Transverse colon (tissue), 4 donors: ENCODE data around the gene CCT7. TPM values are rescaled to one million over a fixed set of nuclear protein-coding genes. Genes with fewer than 3 reads are reported as not detected.

Source experiments
- DNase-seq: peaks from one replicate; pipeline ENCODE4 v3.0.0-alpha.2; 2019
- H3K27ac ChIP-seq, 4 donors: fragments of 200-600 bp; sonication (generic); 2 replicates each; pipeline ENCODE4 v1.5.1; 2016 to 2018; ENCODE audit warnings: inconsistent platforms in 4 of 4
- H3K27me3 ChIP-seq: fragments of 200-600 bp; sonication (generic); 2 replicates; pipeline ENCODE4 v1.5.1; 2017; ENCODE audit warnings: inconsistent platforms
- H3K36me3 ChIP-seq, 4 donors: fragments of 200-600 bp; sonication (generic); 2 replicates each; pipeline ENCODE4 v1.5.1; 2017 to 2019; ENCODE audit warnings: inconsistent platforms in 4 of 4
- H3K4me1 ChIP-seq, 4 donors: fragments of 200-600 bp; sonication (generic); 2 replicates each; pipeline ENCODE4 v1.5.1; 2017 to 2020; ENCODE audit warnings: inconsistent platforms in 4 of 4
- H3K4me3 ChIP-seq, 4 donors: fragments of 200-600 bp; sonication (generic); 1 replicate in 1 of 4; 2 replicates in 3 of 4; pipeline versions ENCODE4 v1.5.1 to v1.6.1; 2017 to 2019; ENCODE audit warnings: inconsistent platforms in 4 of 4
- H3K9me3 ChIP-seq, 2 donors: fragments of 200-600 bp; sonication (generic); 2 replicates each; pipeline ENCODE4 v1.5.1; 2017 to 2019; ENCODE audit warnings: inconsistent platforms in 2 of 2
- EP300 ChIP-seq: sonication (generic); formaldehyde crosslinking; IDR thresholded peaks from one replicate; pipeline ENCODE4 v1.6.1; 2017; ENCODE audit warnings: antibody characterized with exemption, low read depth
- POLR2A ChIP-seq: fragments of 450-650 bp; IDR thresholded peaks from one replicate; pipeline ENCODE4 v1.6.1; 2016; ENCODE audit warnings: antibody characterized with exemption, mild to moderate bottlenecking, moderate library complexity
- POLR2AphosphoS5 ChIP-seq, 3 donors: sonication (generic); formaldehyde crosslinking; IDR thresholded peaks; one replicate each; pipeline ENCODE4 v1.6.1; 2016; ENCODE audit warnings: antibody characterized with exemption in 3 of 3
- WGBS, 2 donors: methylation state at CpG; one replicate each; pipeline ENCODE4 v1.1.5; 2018; ENCODE audit warnings: low coverage in 1 of 2; 5-methylcytosine and 5-hydroxymethylcytosine counted together
- in situ Hi-C, 4 donors: fragments of 200-750 bp; cut with MboI; loops; one replicate each; pipeline versions ENCODE4 v1.15.0 to v1.15.1; 2017; ENCODE audit warnings: low sequenced_read_pairs in 3 of 4, low pct_ligation_motif_present in 1 of 4, low pct_unique_long_range_greater_than_20kb in 1 of 4
- intact Hi-C: fragments of 100-400 bp; cut with DNase I; formaldehyde crosslinking; loops from one replicate; pipeline ENCODE4 v1.15.1; 2023; ENCODE audit warnings: low total_unique reads
- total RNA-seq, 4 donors: library from RNA; depleted of rRNA; stranded (reverse); fragments of >200 nt; gene quantifications; one replicate each; pipeline ENCODE4 v1.1.0, GENCODE V29; 2016
- TF ChIP-seq, protein P1 (sequence below), 5 experiments: fragments of 200-600 bp in 3 of 5; fragments of 450-650 bp in 2 of 5; sonication (generic) in 3 of 5; IDR thresholded peaks; 1 replicate in 2 of 5; 2 replicates in 3 of 5; pipeline ENCODE4 v1.5.1; 2016 to 2017; ENCODE audit warnings: antibody characterized with exemption in 5 of 5, inconsistent platforms in 3 of 5, mild to moderate bottlenecking in 2 of 5, moderate library complexity in 1 of 5

CCT7 gene
- total RNA-seq, 4 donors from 2014 or later, result 87.9 to 171 (median 116) TPM

DNA sequence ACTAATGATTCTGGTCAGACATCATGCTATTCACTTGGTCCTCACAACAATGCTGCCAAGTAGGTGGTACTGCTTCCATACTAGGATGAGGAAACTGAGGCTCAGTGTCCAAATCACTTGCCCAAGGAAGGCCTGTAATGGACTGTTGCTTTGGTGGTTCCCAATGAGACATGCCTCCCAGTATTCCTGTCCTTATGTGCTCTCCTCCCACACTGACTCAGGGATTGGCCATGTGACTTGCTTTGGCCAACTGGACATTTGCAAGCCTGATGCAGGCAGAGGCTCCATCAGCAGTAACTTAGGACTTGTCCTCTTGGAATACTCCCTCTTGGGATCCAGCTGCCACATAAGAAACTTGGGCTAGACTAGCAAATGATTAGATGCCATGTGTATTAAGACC, 47.1 kb downstream of the CCT7 start:
- Histone ChIP-seq H3K27me3 (peaks cover 12% of the 10 kb centered on the region), H3K36me3 (no peaks in the 10 kb centered on the region), H3K4me1 (peaks cover 0 to 20% (median 14%) of the 10 kb centered on the region in 4 donors), H3K4me3 (no peak overlapping the region), H3K27ac (no peak overlapping the region), H3K9me3 (no peaks in the 10 kb centered on the region)
- no peak for TF ChIP-seq POLR2A
- no peak for TF ChIP-seq POLR2AphosphoS5 (IDR thresholded peaks at IDR 0.05)
- DNase-seq, result no peak
- intact Hi-C loops, result no loop called here
- in situ Hi-C loops, result no loop called here

- intact Hi-C loops (no loop called here), in situ Hi-C loops (no loop called here)
- no peaks in the 10 kb centered on the region for H3K36me3 ChIP-seq
- WGBS, 2 donors, result 62 to 66% methylated on average over 3 to 4 of the region's 5 CpGs
- H3K9me3 ChIP-seq, result no peaks in the 10 kb centered on the region
- DNase-seq, result no peak
- H3K27ac ChIP-seq, result no peak overlapping the region
- TF ChIP-seq POLR2AphosphoS5 (IDR thresholded peaks at IDR 0.05), result no peak
- TF ChIP-seq EP300, result no peak
- TF ChIP-seq POLR2A, result no peak
- TF ChIP-seq, protein P1, sequence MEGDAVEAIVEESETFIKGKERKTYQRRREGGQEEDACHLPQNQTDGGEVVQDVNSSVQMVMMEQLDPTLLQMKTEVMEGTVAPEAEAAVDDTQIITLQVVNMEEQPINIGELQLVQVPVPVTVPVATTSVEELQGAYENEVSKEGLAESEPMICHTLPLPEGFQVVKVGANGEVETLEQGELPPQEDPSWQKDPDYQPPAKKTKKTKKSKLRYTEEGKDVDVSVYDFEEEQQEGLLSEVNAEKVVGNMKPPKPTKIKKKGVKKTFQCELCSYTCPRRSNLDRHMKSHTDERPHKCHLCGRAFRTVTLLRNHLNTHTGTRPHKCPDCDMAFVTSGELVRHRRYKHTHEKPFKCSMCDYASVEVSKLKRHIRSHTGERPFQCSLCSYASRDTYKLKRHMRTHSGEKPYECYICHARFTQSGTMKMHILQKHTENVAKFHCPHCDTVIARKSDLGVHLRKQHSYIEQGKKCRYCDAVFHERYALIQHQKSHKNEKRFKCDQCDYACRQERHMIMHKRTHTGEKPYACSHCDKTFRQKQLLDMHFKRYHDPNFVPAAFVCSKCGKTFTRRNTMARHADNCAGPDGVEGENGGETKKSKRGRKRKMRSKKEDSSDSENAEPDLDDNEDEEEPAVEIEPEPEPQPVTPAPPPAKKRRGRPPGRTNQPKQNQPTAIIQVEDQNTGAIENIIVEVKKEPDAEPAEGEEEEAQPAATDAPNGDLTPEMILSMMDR (IDR thresholded peaks at IDR 0.05), result no peak
- H3K27me3 ChIP-seq, result peaks cover 14% of the 10 kb centered on the region
- no peak overlapping the region for H3K4me3 ChIP-seq
- H3K4me1 ChIP-seq, result peaks cover 0 to 20% (median 14%) of the 10 kb centered on the region in 4 donors
These were observed 48.9 kb downstream of the CCT7 start for GRCh38 chr2:73282924-73283544.

DNA sequence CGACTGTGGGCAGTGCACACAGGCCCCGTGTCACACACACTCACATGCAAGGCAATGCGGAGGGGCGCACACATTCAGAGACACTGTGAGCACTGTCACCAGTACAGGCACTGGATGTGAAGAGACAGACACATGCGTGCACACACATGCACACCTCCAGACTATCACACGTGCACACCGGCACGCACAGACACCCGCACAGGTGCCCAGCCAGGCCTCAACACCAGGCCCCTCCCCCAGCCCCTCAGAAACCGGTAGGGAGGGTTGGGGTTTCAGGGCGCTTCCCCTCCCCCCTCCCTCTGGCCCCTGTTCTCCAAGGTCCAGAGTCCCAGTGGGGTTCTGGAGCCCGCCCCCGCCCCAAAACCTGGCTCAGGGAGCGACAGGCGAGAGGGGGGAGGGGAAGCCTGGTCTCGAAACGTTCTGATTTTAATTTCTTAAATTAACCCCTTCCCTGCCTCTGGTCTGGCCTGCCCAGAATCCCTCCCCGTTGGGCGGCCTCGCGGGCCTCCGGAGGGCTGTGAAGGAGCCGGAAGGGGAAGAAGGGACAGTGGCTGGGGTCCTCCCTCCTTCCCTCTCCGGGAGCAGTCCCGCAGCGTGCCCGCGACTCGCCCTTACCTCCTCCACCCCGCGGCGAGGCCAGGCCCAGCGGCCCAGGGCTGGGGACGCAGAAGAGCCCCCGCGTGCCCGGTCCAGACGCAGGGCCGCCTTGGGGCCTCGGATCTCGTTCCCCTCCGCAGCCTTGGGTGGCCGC, 49.6 kb downstream of the CCT7 start:
- Histone ChIP-seq H3K27me3 (peaks cover 14% of the 10 kb centered on the region), H3K27ac (peak overlapping the region in 3 of 4 donors; percentile 4 to 20 (median 7)), H3K4me1 (peaks cover 0 to 20% (median 14%) of the 10 kb centered on the region in 4 donors), H3K9me3 (no peaks in the 10 kb centered on the region), H3K4me3 (peak overlapping the region; percentile 36 to 79 (median 47)), H3K36me3 (no peaks in the 10 kb centered on the region)
- intact Hi-C loops, result no loop called here
- in situ Hi-C loops, result no loop called here
- 5% methylated on average over 34 of the region's 43 CpGs; no CpG with 5 or more reads in 1 of the 2 donors for WGBS, 2 donors
- TF ChIP-seq POLR2A, result no peak
- TF ChIP-seq, protein P1 (IDR thresholded peaks at IDR 0.05), result no peak
- no peak for TF ChIP-seq EP300
- TF ChIP-seq POLR2AphosphoS5 (IDR thresholded peaks at IDR 0.05), result no peak
- no peak for DNase-seq

GRCh38 chr2:73284296-73285158, 50.4 kb downstream of the CCT7 start, which contains the start of gene FBXO41:
FBXO41 (minus strand) TSS chr2:73284478; CDS start chr2:73269630, 14,848 bp downstream.
- WGBS, 2 donors, result 0% methylated on average over 5 of the region's 69 CpGs; no CpG with 5 or more reads in 1 of the 2 donors
- in situ Hi-C loops, result no loop called here
- no peaks in the 10 kb centered on the region for H3K9me3 ChIP-seq

More at GRCh38 chr2:73284296-73285158, 50.4 kb downstream of the CCT7 start, which contains the start of gene FBXO41:
- Histone ChIP-seq H3K36me3 (no peaks in the 10 kb centered on the region), H3K27me3 (peaks cover 14% of the 10 kb centered on the region), H3K4me3 (peak within 1 kb of the TSS; percentile 36 to 79 (median 47)), H3K4me1 (peaks cover 0 to 20% (median 14%) of the 10 kb centered on the region in 4 donors), H3K27ac (peak within 1 kb of the TSS; percentile 4 to 24 (median 20))
- TF ChIP-seq EP300, result no peak
- no peak for TF ChIP-seq POLR2AphosphoS5 (IDR thresholded peaks at IDR 0.05)
- TF ChIP-seq, protein P1 (IDR thresholded peaks at IDR 0.05), result no peak
- TF ChIP-seq POLR2A, result no peak
- intact Hi-C loops, result no loop called here
- DNase-seq, result peak; percentile 57
